ENCODE data around the gene OR4K15.
A peak's percentile ranks its signal among the peaks of the same experiment; 100 is the strongest.
"Not testable (repeated sequence)": the region's sequence is repeated elsewhere in the genome, so short reads cannot be mapped to it uniquely, and the experiment has no call there.

The OR4K15 gene

GRCh38 chr14:19947413-19948090 is 27.8 kb upstream of the OR4K15 start:
- Histone ChIP-seq H3K4me3 (ENCODE audit: low read length, poor library complexity, severe bottlenecking) (no peak overlapping the region), H3K27me3 (ENCODE audit: insufficient read depth, low read length, poor library complexity, severe bottlenecking) (no peaks in the 10 kb centered on the region), H3K36me3 (ENCODE audit: insufficient read depth, low read length) (no peaks in the 10 kb centered on the region), H3K4me2 (ENCODE audit: low read depth, low read length, poor library complexity, severe bottlenecking) (peak overlapping the region; percentile 12), H4K20me1 (ENCODE audit: insufficient read depth, low read length, poor library complexity, severe bottlenecking) (no peaks in the 10 kb centered on the region), H3K9ac (ENCODE audit: low read depth, low read length, poor library complexity, severe bottlenecking) (no peak overlapping the region), H3F3A (ENCODE audit: low read depth) (no peaks in the 10 kb centered on the region), H3K4me1 (ENCODE audit: insufficient read depth, low read length, poor library complexity, severe bottlenecking) (no peaks in the 10 kb centered on the region), H2AFZ (ENCODE audit: low read length) (no peak overlapping the region), H3K79me2 (ENCODE audit: insufficient read depth, low read length) (no peaks in the 10 kb centered on the region), H3K9me2 (replicated peaks; ENCODE audit: low read depth, low read length) (no peaks in the 10 kb centered on the region), H3K9me3 (ENCODE audit: insufficient read depth, low read depth, low read length) (no peaks in the 10 kb centered on the region)
- TF ChIP-seq CTCF (conservative IDR thresholded peaks at IDR 0.05; ENCODE audit: low read length): peak; percentile 40
- TF ChIP-seq EZH2phosphoT487 (IDR thresholded peaks at IDR 0.05; ENCODE audit: borderline replicate concordance): no peak

DNA sequence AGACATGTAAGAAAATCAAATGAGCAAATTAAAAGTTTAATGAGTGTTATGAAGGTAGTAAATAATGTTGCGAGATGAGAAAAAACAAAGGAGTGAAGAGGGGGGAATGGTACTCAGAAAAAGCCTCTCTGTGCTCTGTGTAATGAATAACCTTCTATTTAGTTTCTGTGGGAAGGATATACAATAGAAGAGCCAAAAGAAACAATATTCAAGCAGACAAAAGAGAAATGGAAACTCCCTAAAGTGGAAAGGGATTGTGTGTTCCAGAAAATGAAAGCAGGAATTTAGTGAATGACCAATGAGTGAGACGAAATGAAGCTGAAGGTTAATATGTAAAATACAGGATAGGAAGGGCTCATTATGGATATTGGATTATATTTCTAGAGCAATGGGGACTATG is 26.2 kb upstream of the OR4K15 start:
- Histone ChIP-seq H3K4me3 (ENCODE audit: low read length, poor library complexity, severe bottlenecking) (no peak overlapping the region), H3K79me2 (ENCODE audit: insufficient read depth, low read length) (no peaks in the 10 kb centered on the region), H3K4me1 (ENCODE audit: insufficient read depth, low read length, poor library complexity, severe bottlenecking) (no peaks in the 10 kb centered on the region), H2AFZ (ENCODE audit: low read length) (no peak overlapping the region), H3K36me3 (ENCODE audit: insufficient read depth, low read length) (no peaks in the 10 kb centered on the region), H3K9ac (ENCODE audit: low read depth, low read length, poor library complexity, severe bottlenecking) (no peak overlapping the region), H3F3A (ENCODE audit: low read depth) (no peaks in the 10 kb centered on the region), H3K9me2 (replicated peaks; ENCODE audit: low read depth, low read length) (no peaks in the 10 kb centered on the region; the same call in 1 of the 2 replicates), H4K20me1 (ENCODE audit: insufficient read depth, low read length, poor library complexity, severe bottlenecking) (no peaks in the 10 kb centered on the region), H3K27me3 (ENCODE audit: insufficient read depth, low read length, poor library complexity, severe bottlenecking) (no peaks in the 10 kb centered on the region), H3K4me2 (ENCODE audit: low read depth, low read length, poor library complexity, severe bottlenecking) (no peak overlapping the region), H3K9me3 (ENCODE audit: insufficient read depth, low read depth, low read length) (no peaks in the 10 kb centered on the region)
- TF ChIP-seq CTCF (conservative IDR thresholded peaks at IDR 0.05; ENCODE audit: low read length): no peak
- TF ChIP-seq EZH2phosphoT487 (IDR thresholded peaks at IDR 0.05; ENCODE audit: borderline replicate concordance): no peak

DNA sequence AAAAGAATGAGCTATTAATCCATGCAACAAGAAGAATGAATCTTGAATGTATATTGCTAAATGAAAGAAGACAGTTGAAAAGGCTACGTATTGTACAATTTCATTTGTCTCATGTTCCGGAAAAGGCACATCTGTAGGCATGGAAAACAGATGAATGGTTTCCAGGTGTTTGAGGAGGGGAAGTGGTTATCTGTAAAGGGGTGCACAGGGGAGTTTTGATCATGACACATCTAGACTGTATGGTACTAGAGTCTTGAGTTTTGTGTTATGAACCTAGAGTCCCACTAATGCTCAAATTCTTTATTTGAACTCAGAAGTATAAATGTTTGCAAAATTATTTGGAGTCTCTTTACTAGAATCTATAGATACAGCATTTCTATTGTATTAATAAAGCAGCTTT is 5.7 kb upstream of the OR4K15 start:
- H4K20me1 ChIP-seq (ENCODE audit: insufficient read depth, low read length, poor library complexity, severe bottlenecking); H3K4me1 ChIP-seq (ENCODE audit: insufficient read depth, low read length, poor library complexity, severe bottlenecking); H3F3A ChIP-seq (ENCODE audit: low read depth); H3K36me3 ChIP-seq (ENCODE audit: insufficient read depth, low read length); H3K9ac ChIP-seq (ENCODE audit: low read depth, low read length, poor library complexity, severe bottlenecking); H3K27me3 ChIP-seq (ENCODE audit: insufficient read depth, low read length, poor library complexity, severe bottlenecking); H2AFZ ChIP-seq (ENCODE audit: low read length); H3K79me2 ChIP-seq (ENCODE audit: insufficient read depth, low read length); H3K9me3 ChIP-seq (ENCODE audit: insufficient read depth, low read depth, low read length); H3K9me2 ChIP-seq (replicated peaks; ENCODE audit: low read depth, low read length); H3K4me2 ChIP-seq (ENCODE audit: low read depth, low read length, poor library complexity, severe bottlenecking); H3K4me3 ChIP-seq (ENCODE audit: low read length, poor library complexity, severe bottlenecking): not testable (repeated sequence)

DNA sequence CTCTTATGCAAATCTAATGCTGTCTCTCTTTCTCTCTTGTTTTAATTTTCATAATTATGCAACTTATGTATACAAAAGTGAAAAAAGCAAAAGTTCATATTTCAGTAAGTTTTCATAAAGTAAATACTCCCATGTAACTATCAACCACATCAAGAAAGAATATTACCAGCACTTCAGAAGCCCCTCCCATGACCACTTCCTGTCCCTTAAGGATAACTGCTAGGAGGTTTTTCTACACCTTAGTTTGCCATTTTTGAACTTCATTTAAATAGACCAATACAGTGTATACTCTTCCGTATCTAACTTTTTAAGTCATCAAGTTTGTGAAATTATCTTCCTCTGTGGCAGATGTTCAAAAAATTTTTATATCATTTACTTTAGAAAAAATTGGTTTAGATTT is 547 bp upstream of the OR4K15 start:
- no peaks in the 10 kb centered on the region for H3K9me2 ChIP-seq (replicated peaks; ENCODE audit: low read depth, low read length)
- H3K27me3 ChIP-seq (ENCODE audit: insufficient read depth, low read length, poor library complexity, severe bottlenecking): no peaks in the 10 kb centered on the region
- H3K9me3 ChIP-seq (ENCODE audit: insufficient read depth, low read depth, low read length): no peaks in the 10 kb centered on the region
- peak overlapping the region; percentile 29 for H3K4me2 ChIP-seq (ENCODE audit: low read depth, low read length, poor library complexity, severe bottlenecking)
- H3F3A ChIP-seq (ENCODE audit: low read depth): no peaks in the 10 kb centered on the region
- H3K79me2 ChIP-seq (ENCODE audit: insufficient read depth, low read length): no peaks in the 10 kb centered on the region
- H3K9ac ChIP-seq (ENCODE audit: low read depth, low read length, poor library complexity, severe bottlenecking): no peak overlapping the region
- peaks cover 8% of the 10 kb centered on the region for H3K4me1 ChIP-seq (ENCODE audit: insufficient read depth, low read length, poor library complexity, severe bottlenecking)
- TF ChIP-seq CTCF (conservative IDR thresholded peaks at IDR 0.05; ENCODE audit: low read length) (no peak), EZH2phosphoT487 (IDR thresholded peaks at IDR 0.05; ENCODE audit: borderline replicate concordance) (no peak)
- H2AFZ ChIP-seq (ENCODE audit: low read length): no peak overlapping the region
- H4K20me1 ChIP-seq (ENCODE audit: insufficient read depth, low read length, poor library complexity, severe bottlenecking): no peaks in the 10 kb centered on the region
- no peak overlapping the region for H3K4me3 ChIP-seq (ENCODE audit: low read length, poor library complexity, severe bottlenecking)
- H3K36me3 ChIP-seq (ENCODE audit: insufficient read depth, low read length): no peaks in the 10 kb centered on the region

All from Loucy (cell line).